GM21360 (cell line): ENCODE results near the gene FBXL17.

Source experiments
- ATAC-seq: cut with Tn5 transposase; IDR thresholded peaks from one replicate; pipeline ENCODE4 v1.9.1; 2021; ENCODE audit warnings: mild to moderate bottlenecking, moderate library complexity; ENCODE audit not compliant: unreplicated experiment

FBXL17 gene

GRCh38 chr5:107826311-107827000 lies 555.4 kb downstream of the FBXL17 start:
- ATAC-seq: no peak

- no peak for ATAC-seq
These were observed 557.1 kb downstream of the FBXL17 start for GRCh38 chr5:107824821-107825220.

- ATAC-seq: no peak
These were observed 560.6 kb downstream of the FBXL17 start for GRCh38 chr5:107821288-107821687.

- peak; percentile 56 for ATAC-seq
These were observed 561.5 kb downstream of the FBXL17 start for GRCh38 chr5:107820429-107820828.

- ATAC-seq: no peak
These were observed 563.9 kb downstream of the FBXL17 start for GRCh38 chr5:107817951-107818350.

GRCh38 chr5:107817436-107817835 lies 564.5 kb downstream of the FBXL17 start:
- ATAC-seq: no peak

- ATAC-seq: no peak
These were observed 566.8 kb downstream of the FBXL17 start for GRCh38 chr5:107815109-107815508.

GRCh38 chr5:107814183-107814827 lies 567.6 kb downstream of the FBXL17 start:
- ATAC-seq: no peak

- ATAC-seq: peak; percentile 77
These were observed 568.3 kb downstream of the FBXL17 start for GRCh38 chr5:107813559-107813958.

GRCh38 chr5:107812570-107813141 lies 569.2 kb downstream of the FBXL17 start:
- ATAC-seq: peak; percentile 83

GRCh38 chr5:107809201-107810034 lies 572.5 kb downstream of the FBXL17 start:
- ATAC-seq: no peak
